GM11168 (cell line): ENCODE measurements around the gene HACD3.

ENCODE experiments used
- in situ Hi-C: fragments of 300-500 bp; cut with MboI; formaldehyde crosslinking; loops from one replicate; pipeline ENCODE4 v1.12.0; 2022; ENCODE audit warnings: low sequenced_read_pairs; ENCODE audit not compliant: unreplicated experiment

Gene HACD3

GRCh38 chr15:65530318-65531111 is at the start of gene HACD3:
Gene HACD3 (plus strand): TSS chr15:65530463. CDS start chr15:65530632, 169 bp downstream.
- in situ Hi-C loops: no loop called here

DNA sequence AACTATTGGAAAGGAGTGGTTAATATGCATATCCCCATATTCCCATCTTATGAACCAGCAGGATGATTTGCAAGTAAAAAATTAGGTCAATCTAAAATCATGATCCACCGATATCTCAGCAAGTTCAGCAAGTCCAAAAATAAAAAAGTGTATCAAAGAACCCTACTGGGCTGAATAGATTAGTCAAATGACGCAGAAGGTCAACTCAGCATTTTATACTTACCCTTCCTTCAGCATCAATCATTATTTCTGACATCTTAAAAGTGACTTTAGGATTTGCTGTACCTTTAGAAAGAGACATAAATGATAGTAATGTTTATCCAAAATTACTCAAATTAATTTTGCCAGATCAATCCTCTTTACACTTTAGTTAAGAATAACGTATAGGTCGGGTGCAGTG is 45.4 kb upstream of the HACD3 start:
- in situ Hi-C loops: no loop called here

DNA sequence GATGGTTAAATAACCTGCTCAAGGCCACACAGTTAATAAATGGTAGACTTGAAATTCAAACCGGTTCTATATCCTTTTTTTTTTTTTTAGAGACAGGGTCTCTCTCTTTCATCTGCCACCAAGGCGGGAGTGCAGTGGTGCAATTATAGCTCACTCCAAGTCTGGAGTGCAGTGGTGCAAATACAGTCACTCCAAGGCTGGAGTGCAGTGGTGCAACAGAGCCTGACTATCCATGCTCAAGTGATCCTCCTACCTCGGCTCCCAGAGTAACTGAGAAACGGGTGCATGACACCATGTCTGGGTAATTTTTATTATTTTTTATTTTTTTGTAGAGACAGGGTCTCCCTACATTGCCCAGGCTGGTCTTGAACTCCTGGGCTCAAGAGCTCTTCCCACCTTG is 36.2 kb upstream of the HACD3 start:
- in situ Hi-C loops: no loop called here

DNA sequence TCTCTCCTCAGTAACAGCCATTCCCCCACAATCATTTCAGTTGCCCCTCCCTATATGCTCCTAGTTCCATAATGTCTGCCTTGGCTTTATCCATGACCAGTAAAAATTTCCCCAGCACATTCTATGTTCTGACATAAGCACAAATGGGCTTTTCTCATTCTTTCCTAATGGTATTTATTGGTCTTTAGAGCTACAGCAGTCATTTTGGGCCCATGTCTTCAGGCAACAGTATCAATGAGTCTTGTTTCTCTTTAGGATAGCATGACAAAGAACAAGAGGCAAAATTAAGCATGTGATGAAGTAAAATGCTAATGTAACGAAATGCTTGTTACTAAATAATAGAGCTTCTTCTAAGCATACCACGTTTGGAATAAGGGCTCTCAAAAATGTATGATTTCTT is 20.9 kb upstream of the HACD3 start:
- in situ Hi-C loops: no loop called here

DNA sequence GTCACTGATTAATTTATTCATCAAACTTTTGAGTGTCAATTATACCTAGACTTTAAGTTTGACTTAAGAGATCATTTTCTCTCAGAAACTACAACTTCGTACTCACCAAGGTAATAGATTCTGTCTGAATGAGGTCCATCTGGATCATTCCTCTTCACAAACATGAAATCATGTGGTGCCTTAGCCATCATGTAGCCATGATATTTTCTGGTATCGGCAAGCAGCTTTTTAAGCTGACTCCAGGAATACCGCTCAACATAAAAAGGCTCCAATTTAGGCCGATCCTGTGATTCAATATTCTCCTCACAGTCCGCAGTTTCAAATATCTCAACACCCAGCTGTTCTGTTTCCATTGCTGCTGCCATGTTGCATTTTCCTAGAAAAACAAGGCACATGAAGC is 18.1 kb upstream of the HACD3 start:
- in situ Hi-C loops: no loop called here

- in situ Hi-C loops: no loop called here
Observed at GRCh38 chr15:65512807-65513416, 17.4 kb upstream of the HACD3 start.

- in situ Hi-C loops: no loop called here
Observed at GRCh38 chr15:65516997-65517865, 13.0 kb upstream of the HACD3 start, which contains the start of gene DPP8. Gene DPP8 (minus strand): TSS chr15:65517689. CDS start chr15:65512553, 5,136 bp downstream.

DNA sequence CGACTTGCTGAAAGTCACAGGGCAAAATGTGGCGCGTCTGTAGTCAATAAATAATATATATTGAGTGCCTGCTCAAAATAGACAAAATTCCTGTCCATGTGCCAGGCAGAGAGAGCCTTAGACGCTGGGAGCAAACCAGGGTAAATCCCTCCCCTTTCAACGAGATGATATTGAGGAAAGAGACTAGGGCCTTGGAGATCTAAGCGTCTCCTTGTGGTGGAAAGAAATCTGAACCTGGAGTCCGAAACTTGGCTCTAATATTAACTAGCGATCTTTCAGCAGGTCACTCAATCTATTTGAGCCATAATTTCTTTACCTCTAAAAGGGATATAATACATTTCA is 12.4 kb upstream of the HACD3 start:
- in situ Hi-C loops: no loop called here

- in situ Hi-C loops: no loop called here
Observed at GRCh38 chr15:65518633-65519285, 11.5 kb upstream of the HACD3 start.

- in situ Hi-C loops: no loop called here
Observed at GRCh38 chr15:65521350-65521749, 8.9 kb upstream of the HACD3 start.

DNA sequence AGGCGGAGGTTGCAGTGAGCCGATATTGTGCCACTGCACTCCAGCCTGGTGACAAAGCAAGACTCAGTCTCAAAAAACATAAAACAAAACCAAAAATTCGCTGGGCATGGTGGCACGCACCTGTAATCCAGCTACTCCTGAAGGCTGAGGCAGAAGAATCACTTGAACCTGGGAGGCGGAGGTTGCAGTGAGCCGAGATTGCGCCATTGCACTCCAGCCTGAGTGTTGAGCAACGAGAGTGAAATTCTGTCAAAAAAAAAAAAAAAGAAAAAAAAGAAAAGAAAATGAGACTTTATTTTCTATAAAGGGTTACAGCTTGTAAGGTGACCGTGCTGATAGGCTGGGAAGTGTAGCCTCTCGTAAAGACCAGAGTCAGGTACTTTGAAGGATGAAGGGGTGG is 6.0 kb upstream of the HACD3 start:
- in situ Hi-C loops: no loop called here

GRCh38 chr15:65525622-65526021 is 4.6 kb upstream of the HACD3 start:
- in situ Hi-C loops: no loop called here

- in situ Hi-C loops: no loop called here
Observed at GRCh38 chr15:65528461-65529060, 1.7 kb upstream of the HACD3 start.

DNA sequence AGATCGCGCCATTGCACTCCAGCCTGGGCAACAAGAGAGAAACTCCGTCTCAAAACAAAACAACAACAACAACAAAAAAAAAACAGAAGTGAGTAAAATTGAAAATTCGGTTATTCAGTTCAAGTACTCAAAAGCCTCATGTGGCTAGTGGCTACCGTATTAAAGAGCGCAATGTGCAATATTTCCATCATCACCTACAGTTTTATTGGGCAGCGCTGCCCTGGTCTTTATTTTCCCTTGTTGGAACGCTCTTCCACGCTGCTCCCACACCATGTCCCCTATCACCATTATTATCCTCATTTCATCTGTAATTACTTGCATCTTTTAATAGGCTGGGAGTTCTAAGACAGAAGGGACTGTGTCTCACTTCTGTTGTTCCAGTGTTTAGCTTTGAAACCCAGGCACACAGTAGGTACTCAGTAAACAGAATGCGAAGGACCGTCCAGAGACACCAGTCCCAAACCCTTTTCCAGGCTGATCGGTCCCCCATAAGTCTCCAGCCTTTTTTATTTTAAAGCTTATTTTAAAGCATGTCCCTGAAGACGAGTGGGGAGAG is 423 bp upstream of the HACD3 start:
- in situ Hi-C loops: no loop called here

GRCh38 chr15:65532738-65533051 is 2.4 kb downstream of the HACD3 start:
- in situ Hi-C loops: no loop called here

DNA sequence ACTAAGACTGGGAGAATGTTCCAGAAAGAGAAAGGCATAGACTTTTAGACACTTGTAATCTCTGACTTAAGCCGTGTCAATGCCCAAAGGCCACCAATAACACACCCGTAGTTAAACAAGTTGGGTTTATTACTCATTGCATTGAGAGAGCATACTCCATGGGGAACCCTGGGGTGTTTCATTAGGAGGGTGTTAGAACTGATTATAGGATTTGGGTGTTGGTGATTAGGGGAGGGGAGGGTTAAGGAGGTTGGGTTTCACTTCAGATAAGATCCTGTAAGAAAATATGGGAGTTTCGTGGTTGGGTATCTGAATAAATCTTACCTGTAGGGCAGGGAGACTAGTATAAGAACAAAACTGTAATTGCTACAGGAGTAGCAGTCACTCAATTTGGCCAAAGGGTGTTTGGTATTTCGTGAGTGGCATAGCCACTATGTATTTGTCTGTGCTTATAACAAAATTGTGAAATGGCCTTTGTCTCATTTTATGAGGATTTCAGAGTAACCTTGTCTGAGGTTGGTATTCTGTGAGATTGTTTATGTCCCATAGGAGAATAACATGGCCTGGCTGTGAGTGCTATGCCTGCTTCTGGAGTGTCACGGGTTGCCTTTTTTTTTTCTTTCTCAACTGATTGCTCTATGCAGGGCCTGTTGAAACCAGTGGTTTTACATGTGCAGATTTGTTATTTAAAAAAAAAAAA is 2.9 kb downstream of the HACD3 start:
- in situ Hi-C loops: no loop called here

- in situ Hi-C loops: no loop called here
Observed at GRCh38 chr15:65535192-65535591, 4.9 kb downstream of the HACD3 start.

- in situ Hi-C loops: no loop called here
Observed at GRCh38 chr15:65540314-65540713, 10.1 kb downstream of the HACD3 start.

DNA sequence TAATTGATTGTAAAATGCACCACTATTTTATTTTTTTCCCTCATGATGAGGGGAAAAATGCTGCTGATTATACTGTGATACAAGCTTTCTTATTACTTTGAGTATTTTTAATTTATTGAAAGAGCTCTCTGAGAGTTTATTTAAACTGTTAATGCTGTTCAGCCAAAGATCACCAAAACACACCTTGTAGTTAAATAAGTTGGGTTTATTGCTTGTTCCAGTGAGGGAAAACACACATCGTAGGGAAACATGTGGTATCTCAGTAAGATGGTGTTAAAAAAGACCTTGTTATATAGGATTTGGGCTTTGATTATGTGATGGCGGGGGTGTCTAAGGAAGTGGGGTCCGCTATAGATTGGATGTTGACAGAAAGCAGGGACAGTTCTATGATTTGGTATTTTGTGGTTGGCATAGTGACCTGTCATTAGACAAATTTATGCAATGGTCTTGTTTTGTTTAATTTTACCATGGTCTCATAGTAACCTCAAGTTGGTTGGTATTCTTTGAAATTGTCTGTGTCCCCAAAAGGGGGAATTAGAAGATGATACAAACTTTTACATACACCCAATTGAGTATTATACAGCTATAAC is 11.1 kb downstream of the HACD3 start:
- in situ Hi-C loops: no loop called here
